DND-41 (cell line): Measurements from ENCODE around the gene OR11G2.

ENCODE experiments used
- EZH2 ChIP-seq: IDR thresholded peaks from 3 replicates; pipeline ENCODE4 v1.6.1; 2012; ENCODE audit warnings: borderline replicate concordance, low read depth, mild to moderate bottlenecking, moderate library complexity, low read length, inconsistent platforms; ENCODE audit not compliant: severe bottlenecking
- TF ChIP-seq, protein P1 (sequence below): IDR thresholded peaks from 2 replicates; pipeline ENCODE4 v1.5.1; 2012; ENCODE audit warnings: borderline replicate concordance, low read length, moderate library complexity, mild to moderate bottlenecking; ENCODE audit not compliant: poor library complexity, severe bottlenecking; ENCODE audit errors: extremely low read depth

DNA sequence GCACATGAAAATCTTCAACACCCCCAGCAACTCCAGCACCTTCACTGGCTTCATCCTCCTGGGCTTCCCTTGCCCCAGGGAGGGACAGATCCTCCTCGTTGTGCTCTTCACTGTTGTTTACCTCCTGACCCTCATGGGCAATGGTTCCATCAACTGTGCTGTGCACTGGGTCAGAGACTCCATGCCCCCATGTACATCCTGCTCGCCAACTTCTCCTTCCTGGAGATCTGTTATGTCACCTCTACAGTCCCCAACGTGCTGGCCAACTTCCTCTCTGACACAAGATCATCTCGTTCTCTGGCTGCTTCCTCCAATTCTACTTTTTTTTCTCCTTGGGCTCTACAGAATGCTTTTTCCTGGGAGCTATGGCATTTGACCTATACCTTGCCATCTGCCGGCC lies 11.5 kb upstream of the OR11G2 start:
- TF ChIP-seq, protein P1, sequence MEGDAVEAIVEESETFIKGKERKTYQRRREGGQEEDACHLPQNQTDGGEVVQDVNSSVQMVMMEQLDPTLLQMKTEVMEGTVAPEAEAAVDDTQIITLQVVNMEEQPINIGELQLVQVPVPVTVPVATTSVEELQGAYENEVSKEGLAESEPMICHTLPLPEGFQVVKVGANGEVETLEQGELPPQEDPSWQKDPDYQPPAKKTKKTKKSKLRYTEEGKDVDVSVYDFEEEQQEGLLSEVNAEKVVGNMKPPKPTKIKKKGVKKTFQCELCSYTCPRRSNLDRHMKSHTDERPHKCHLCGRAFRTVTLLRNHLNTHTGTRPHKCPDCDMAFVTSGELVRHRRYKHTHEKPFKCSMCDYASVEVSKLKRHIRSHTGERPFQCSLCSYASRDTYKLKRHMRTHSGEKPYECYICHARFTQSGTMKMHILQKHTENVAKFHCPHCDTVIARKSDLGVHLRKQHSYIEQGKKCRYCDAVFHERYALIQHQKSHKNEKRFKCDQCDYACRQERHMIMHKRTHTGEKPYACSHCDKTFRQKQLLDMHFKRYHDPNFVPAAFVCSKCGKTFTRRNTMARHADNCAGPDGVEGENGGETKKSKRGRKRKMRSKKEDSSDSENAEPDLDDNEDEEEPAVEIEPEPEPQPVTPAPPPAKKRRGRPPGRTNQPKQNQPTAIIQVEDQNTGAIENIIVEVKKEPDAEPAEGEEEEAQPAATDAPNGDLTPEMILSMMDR, result no peak
- TF ChIP-seq EZH2, result no peak
